HCT116 (cell line): ENCODE results near the gene WDR48.

Source experiments
- CTCF ChIP-seq, 3 experiments: fragments of 200-600 bp in 1 of 3; sonication (generic) in 1 of 3; IDR thresholded peaks in 2 of 3; conservative IDR thresholded peaks in 1 of 3; 2 replicates each; pipeline ENCODE4 v1.5.1; 2012 to 2017; ENCODE audit warnings: low read depth in 2 of 3, low read length in 2 of 3, antibody characterized with exemption in 1 of 3, borderline replicate concordance in 1 of 3, control low read depth in 1 of 3, mild to moderate bottlenecking in 1 of 3, mixed read lengths in 1 of 3, mixed run types in 1 of 3, moderate library complexity in 1 of 3; ENCODE audit not compliant: insufficient read depth in 1 of 3
- EZH2 ChIP-seq: fragments of 200-600 bp; sonication (generic); IDR thresholded peaks from 2 replicates; pipeline ENCODE4 v1.6.1; 2017; ENCODE audit warnings: antibody characterized with exemption, mixed run types
- POLR2A ChIP-seq: IDR thresholded peaks from 2 replicates; pipeline ENCODE4 v1.7.0; 2011; ENCODE audit warnings: borderline replicate concordance; ENCODE audit not compliant: insufficient read depth, insufficient read length; ENCODE audit errors: extremely low read depth
- YY1 ChIP-seq: IDR thresholded peaks from 2 replicates; pipeline ENCODE4 v1.6.1; 2011; ENCODE audit warnings: low read length, low read depth, moderate library complexity, mild to moderate bottlenecking; ENCODE audit not compliant: insufficient replicate concordance; ENCODE audit errors: extremely low read depth

- no peak for TF ChIP-seq EZH2
- no peak for TF ChIP-seq CTCF (IDR thresholded peaks at IDR 0.05 in 2 of 3, conservative IDR thresholded peaks at IDR 0.05 in 1 of 3; ENCODE audit: borderline replicate concordance in 1 of 3, insufficient read depth in 1 of 3, low read depth in 2 of 3, low read length in 2 of 3)
- no peak for TF ChIP-seq YY1
- no peak for TF ChIP-seq POLR2A
Measured at GRCh38 chr3:39029556-39029955, 22.3 kb upstream of the WDR48 start.
